GM18499 (cell line): Measurements from ENCODE around the gene ADGRG1.
"Not testable (repeated sequence)": the region's sequence is repeated elsewhere in the genome, so short reads cannot be mapped to it uniquely, and the experiment has no call there.

Source experiments
- ATAC-seq: cut with Tn5 transposase; IDR thresholded peaks from one replicate; pipeline ENCODE4 v1.9.1; 2021; ENCODE audit warnings: moderate number of reproducible peaks; ENCODE audit not compliant: insufficient read depth, unreplicated experiment

Gene ADGRG1

DNA sequence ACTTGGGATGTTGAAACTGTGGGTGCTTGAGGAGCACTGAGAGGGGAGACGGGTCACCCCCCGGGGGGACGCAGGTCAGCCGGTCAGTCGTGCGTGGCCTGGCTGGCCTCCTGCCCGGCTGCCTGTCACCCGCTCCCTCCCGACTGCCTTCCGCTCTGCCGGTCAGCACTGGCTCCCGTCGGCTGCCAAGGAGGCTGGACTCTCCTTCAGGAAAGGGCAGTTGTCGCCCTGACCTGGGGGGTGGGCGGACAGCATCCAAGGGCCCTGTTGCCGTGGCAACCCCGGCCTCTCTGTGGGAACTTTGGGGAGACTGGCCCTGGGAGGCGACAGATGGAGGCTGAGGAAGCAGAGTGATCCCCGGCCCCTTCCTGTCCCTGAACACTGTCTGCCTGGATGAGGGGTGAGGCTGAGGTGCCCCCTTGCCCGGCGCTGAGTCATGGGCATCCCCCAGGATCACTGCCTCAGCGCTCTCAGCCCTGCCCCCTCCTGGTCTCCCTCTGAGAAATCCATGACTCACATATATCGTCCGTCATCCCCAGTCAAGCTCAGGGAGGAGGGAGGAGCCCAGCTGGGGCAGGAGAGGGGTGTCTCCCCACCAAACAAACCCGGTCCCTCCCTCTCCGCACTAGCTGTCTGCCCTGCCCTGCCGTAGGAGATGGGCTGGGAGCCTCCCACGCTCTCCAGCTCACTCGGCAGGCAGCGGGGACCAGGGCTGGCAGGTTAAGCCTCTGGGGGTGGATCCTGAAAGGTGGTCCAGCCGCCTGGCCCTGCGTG, at the start of gene ADGRG1:
Gene ADGRG1 (plus strand): TSS at position 623 of the 774 bp plus-strand sequence. CDS start 21,658 bp downstream, outside the sequence.
- no peak for ATAC-seq

DNA sequence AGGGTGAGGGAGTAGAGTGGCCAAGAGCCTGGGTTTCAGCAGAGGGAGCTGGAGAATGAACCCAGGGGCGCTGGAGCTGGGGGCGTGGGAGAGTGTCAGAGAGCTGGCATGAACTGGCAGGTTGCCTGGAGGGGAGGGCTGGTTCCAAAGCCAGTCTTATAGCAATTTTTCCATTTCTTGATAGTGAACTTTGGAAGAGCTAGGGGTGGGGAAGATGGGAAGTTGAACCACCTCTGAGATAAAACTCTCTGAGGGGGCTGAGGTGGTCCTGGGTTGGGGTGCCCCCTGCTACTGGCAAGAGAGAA, 49.1 kb upstream of the ADGRG1 start:
- no peak for ATAC-seq

DNA sequence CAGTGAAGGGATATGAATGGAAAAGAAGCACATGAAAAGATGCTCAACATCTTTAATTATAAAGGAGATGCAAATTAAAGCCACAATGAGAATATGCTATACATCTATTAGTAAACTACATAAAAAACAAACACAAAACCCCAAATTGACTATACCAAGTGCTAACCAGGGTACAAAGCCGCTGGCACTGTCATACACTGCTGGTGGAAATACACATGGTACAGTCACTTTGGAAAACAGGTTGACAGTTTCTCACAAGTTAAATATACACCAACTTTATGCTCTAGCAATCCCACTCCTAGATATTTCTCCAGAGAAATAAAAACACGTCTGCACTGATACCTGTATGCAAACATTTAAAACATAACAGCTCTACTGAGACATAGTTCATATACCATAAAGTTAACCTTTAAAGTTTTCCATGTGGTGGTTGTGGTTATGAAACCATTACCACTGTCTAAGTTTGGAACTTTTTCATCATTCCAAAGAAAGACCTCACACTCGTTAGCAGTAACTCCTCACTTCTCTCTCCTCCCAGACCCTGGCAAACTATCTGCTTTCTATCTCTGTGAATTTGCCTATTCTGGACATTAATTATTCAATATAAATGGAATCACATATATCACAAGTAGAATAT, 43.3 kb upstream of the ADGRG1 start:
- no peak for ATAC-seq

DNA sequence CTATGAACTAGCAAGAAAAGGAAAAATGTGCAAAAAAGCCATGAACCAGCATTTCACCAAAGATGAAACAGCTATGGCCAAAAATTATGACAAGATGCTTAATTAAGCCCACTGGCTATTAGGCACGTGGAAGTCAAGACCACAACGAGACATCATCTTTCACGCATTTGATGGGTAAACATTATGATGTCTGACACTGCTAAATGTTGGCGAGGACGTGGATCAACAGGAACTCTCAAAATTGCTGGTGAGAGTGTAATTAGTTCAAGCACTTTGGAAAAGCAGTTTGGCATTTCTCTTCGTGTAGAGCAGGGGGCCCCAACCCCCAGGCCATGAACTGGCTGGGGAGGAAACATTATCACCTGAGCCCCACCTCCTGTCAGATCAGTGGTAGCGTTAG, 39.6 kb upstream of the ADGRG1 start:
- no peak for ATAC-seq

DNA sequence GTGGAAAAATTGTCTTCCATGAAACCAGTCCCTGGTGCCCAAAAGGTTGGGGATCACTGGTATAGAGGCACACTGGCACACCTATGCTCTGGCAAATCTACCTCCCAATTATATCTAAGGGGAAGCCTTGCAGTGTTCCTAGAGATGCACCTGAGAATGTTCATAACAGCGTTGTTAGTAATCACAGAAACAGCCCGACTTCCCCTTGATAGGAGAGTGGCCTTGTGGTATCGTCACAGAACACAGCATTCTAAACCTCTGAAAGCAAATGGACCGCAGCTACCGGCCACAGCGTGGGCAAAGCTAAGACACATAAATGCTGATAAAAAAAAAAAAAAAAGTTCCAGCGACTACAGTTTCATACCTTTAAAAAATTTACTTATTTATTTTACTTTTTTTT, 39.1 kb upstream of the ADGRG1 start:
- ATAC-seq = no peak

DNA sequence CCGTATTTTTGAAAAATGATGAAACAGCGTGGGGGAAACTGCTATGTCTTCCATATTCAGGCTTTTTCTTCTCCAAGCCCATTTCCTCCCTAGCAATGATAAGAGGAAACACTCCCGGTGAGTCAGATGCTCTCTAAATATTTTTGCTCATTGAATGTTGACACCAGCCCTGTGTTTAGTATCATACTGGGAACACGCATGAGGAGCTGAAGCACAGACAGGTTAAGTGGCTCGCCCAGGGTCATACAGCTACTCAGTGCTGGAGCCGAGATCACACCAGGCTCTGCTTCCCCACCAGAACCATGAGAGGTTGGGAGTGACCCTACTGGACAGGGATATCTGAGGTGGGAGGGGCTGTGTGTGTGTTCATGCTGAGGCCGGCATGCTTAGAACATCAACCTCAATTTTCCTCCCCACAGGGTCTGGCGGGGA, 37.8 kb upstream of the ADGRG1 start:
- no peak for ATAC-seq

DNA sequence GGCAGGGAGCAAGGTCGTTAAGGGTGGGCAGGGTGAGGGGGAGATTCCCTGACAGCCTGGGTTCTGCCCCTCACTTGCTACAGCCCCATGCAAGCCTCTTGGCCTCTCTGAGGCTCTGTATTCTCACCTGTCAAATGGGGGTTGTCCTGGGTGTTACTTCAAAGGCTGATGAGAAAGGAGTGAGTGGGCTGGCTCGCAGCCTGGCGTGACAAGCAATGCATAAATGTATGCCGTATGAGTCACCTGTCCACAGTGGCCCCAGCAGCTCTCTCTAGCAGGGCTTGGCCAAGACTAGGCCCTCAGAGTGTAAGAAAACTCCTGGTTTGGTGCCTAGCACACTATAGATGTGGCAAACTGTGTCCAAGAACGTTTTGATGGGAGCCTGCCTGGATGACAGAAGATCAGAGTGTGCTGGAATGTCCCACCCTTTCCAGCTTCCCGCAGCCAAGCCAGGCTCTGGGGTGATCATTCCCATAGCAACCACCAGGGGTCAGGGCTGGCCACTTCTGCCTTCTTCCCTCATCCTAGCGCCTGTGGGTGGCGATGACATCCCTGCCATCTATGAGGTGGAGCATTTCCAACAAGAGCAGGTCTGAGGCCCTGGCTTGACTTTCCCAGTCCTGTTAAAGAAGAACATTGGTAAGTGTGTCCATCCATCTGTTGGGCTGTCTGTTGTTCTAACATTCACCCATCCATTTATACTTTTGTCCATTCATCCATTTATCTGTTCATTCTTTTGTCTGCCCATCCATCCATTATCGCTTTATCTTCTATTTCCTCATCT, 37.2 kb upstream of the ADGRG1 start:
- peak; percentile 85 for ATAC-seq

DNA sequence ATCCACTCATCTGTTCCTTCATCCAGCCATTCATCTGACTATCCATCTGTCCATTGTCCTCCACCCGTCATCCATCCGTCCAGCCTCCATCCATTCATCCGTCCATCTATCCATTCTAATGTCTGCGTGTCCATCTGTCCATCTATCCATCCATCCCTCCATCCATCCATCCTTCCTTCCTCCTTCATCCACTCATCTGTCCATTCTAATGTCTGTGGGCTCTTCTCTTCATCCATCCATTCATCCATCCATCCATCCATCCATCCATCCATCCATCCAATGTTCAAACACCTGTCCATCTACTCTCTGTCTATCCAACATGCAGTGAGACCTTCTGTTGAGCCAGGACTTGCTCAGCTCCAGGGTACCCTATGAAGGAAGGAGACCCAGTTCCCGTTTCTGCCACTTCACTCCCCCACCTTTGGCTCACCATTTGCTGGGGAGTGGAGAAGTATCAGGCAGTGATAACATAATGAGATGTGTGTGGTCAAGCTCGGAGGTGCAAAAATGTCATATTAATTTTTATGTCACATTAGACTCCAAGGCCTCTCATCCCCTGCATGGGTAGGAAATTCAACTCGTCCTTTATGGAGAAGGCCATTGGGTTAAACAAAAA, 36.5 kb upstream of the ADGRG1 start:
- no peak for ATAC-seq

DNA sequence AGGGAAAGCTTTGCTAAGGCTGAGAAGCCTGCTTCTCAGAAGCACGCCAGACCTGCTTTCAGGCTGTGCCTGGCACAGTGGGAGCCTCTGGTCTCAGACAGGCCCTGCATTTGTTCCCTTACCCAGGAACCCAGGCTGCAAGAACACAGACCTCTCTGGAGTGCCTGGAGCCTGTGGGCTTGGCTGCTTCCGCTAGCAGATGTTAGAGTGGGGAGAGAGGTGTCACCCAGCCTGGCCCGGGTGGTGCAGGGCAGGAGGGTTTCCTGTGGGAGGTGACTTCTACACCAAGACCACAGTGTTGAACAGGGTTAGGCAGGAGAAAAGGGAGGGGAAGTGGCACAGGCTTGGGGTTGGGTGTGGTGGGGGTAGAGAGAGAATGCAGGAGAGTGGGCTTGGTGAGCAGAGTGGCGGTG, 35.8 kb upstream of the ADGRG1 start:
- ATAC-seq = no peak

DNA sequence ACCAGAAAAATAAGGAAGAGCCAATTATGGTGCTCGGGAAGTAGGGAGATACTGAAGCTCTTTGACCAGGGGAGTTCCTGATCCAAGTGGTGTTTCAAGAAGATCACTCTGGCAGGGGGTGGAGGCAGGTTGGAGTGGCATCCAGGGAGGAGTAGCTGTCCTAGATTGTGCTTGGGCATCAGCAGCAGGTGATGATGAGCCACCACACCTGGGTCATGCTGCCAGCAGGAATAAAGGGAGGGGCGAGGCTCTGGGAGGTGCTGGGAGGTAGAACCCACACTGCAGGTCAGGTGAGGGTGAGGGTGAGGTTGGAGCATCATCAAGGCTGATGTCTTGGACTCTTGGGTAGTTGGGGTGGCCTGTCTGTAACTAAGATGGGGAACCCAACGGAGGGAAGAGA, 35.4 kb upstream of the ADGRG1 start:
- ATAC-seq = no peak

DNA sequence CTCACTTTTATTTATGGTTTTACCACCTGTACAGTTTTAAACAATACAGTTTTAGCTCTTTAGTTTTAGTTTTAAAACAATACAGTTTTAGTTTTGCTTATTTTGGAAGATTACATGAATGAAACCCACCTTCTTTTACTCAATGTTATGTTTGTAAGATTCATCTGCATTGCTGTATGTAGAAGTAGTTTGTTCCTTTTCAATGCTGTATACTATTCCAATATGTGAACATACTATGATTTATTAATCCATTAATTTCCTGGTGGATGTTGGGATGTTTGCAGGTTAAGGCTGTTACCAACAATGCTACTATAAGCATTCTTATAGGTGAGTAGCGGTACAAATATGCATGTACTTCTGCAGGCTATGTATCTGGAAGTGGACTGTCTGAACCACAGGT, 34.4 kb upstream of the ADGRG1 start:
- ATAC-seq = no peak

DNA sequence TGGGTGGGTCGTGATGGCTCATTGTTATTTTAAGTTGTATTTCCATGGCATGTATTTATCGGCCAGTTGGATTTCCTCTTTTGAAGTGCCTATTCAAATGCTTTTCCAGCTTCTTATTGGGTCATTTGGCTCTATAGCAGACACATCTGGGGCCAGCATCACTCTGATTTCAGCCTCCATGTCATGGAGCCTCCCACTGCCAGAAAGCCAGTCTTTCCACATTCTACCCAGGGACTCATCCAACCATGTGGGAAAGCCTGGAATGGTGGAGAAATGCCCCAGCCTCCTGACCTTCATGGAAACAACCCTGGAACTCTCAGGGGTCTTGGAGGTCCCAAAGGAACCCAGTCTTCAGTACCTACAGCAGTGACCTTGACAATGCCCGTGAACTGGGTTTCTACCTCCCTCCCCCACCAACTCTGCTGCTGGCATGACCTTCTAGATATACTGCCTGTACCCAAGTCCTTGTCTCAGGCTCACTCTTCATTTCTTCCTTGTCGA, 33.8 kb upstream of the ADGRG1 start:
- no peak for ATAC-seq

DNA sequence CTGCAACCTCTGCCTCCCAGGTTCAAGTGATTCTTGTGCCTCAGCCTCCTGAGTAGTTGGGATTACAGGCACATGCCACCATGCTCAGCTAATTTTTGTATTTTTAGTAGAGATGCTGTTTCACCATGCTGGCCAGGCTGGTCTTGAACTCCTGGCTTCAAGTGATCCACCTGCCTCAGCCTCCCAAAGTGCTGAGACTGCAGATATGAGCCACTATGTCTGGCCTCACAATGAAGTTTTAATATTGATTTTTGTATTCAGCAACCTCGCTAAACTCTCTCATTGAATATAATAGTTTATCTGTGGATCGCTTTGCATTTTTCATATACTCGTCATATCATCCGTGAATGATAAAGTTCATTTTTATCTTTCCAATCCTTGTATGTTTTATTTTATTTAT, 32.2 kb upstream of the ADGRG1 start:
- ATAC-seq = not testable (repeated sequence)

DNA sequence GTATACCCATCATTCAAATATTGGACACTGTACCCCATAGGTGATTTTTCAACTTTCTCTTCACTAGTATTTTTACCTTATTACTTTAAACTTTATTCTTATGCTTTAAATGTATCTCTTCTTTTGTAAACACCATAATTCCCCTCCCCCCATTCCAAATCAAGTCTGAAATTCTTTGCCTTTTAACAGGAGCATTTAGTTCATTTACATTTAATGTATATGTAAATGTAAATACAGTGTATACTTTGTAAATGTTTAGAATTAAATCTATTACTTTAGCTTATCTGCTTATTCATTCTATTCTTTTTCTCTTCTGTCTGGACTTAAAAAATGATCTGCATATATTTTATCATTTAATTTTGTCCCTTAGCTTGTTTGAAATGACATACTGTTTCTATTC, 30.0 kb upstream of the ADGRG1 start:
- ATAC-seq = no peak

DNA sequence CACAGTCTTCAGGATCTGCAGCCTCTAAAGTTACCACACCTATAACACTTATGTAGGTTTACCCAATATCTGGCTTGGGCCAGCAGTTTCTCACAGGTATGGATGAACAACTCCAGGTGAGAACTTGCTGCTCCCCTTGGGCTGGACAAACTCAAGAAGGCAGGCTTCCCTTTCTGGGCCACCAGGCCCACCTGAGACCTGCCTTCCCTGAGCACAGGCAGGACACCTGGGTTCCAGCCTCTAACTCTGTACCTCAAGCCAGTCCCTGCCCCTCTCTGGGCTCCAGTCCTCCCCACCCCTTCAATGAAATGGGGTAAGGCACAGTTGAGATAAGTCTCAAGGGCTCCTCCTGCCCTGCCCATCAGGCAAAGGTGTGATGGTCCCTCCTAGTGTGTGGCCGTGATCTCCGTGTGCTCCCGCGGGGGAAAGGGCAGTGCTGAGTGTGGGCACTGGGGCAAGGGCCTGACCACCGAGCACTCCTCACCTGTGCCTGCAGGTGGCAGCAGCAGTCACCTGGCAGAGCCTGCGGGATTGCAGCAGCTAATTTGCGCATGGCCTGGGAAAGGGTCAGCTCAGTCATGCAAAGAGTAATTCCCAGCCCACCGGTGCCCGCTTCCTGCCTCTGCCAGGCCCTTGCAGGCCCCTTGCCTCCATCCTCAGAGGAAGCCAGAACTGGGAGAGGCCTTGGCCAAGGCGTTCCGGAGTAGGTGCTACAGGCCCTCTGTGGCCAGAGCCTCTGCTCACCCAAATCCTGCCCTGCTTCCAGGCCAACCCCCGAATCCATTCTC, 28.2 kb upstream of the ADGRG1 start:
- ATAC-seq = no peak

DNA sequence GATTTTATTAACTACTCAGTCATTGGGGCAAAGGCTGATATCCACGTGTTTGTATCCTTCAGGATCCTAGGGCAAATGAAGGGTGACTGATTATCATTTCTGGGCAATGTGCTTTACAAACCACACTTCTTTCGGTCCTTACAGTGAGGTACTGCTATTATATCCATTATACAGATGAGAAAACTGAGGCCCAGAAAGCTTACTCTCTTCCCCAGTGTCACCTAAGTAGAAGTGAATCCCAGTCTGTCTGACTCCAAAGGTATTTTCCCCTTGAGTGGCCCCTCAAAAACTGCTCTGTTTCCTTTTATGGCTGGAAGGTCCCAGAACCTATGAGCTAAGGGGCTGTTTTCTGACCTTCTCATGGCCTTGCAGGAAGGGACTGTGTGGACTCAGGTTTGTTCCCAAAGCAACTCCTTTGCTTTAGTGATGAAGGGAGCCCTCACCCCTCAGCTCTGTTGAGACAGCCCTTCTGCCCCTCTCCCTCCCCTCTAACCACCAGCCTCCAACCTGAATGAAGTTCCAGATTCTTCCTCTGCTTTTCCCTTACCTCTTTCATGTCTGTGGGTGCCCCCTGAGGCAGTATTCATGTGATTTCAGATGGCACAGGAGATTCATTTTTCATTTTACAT, 27.4 kb upstream of the ADGRG1 start:
- ATAC-seq = no peak

DNA sequence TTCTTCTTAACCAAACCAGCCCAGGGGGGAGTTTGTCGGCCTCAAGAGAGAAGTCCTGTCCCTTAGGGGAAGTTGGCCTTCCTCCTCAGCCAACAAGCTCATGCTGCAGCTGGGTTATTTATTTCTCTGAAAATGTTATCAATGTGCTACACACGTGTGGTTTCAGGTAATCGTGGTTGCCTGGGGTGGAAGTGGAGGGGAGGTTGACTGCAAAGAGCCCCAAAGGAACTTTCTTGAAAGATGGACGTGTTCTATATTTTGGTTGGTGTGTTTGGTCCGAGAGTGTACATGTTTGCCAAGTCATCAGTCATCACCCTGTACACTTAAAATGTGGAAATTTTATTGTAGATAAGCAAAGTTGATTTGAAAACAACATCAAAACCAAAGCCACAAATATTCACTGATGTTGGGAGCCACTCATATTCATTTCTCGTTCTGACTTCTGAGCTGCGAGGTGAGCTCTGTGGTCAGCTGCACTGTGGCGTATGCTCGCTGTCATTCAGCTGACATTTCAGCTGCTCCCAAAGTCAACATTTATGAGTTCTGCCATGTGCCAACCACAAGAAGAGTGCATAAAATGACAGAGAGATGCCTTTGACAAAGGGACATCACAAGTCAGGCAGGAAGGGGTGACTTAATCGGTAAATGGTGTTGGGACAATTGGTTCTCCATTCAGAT, 26.5 kb upstream of the ADGRG1 start:
- ATAC-seq = peak; percentile 43

DNA sequence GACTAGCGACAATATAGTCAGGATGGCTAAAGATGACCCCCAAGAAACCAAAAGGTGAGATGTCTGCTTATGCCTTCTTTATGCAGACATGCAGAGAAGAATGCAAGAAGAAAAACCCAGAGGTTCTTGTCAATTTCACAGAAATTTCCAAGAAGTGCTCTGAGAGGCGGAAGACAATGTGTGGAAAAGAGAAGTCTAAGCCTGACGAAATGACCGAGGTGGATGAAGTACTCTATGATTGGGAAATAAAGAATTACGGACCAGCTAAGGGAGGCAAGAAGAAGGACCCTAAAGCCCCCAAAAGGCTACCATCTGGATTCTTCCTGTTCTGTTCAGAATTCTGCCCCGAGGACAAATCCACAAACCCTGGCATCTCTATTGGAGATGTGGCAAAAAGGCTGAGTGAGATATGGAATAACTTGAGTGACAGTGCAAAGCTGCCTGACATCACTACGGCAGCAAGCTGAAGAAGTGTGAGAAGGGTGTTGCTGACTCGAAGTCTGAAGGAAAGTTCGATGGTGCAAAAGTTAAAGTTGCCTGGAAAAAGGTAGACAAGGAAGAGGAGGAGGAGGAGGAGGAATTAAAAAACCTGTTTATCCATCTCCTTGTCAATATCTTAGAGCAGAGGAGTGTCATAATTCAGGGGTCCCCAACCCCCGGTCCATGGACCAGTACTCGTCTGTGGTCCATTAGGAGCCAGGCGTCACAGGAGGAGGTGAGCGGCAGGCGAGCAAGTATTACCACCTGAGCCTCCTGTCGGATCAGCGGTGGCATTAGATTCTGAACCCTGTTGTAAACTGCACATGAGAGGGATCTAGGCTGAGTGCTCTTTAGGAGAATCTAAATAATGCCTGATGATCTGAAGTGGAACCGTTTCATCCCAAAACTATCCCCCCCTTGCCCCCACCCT, 25.1 kb upstream of the ADGRG1 start:
- ATAC-seq = no peak
